K562 (cell line): Measurements from ENCODE around the gene CCNY.

ENCODE experiments used
- BMI1 ChIP-seq: fragments of 150-350 bp; IDR thresholded peaks from 2 replicates; pipeline ENCODE4 v1.6.1; 2014; ENCODE audit warnings: low read length
- POLR2A ChIP-seq: fragments of 450-650 bp; conservative IDR thresholded peaks from 2 replicates; pipeline ENCODE4 v1.6.1; 2016
- RHOXF2B ChIP-seq: fragments of 250-450 bp; sonication (Bioruptor Pico); conservative IDR thresholded peaks from 2 replicates; pipeline ENCODE4 v1.5.1; 2021
- STAT5B ChIP-seq: fragments of 250-450 bp; sonication (Bioruptor Pico); IDR thresholded peaks from 2 replicates; pipeline ENCODE4 v1.8.0; 2021; ENCODE audit warnings: mild to moderate bottlenecking, inconsistent platforms
- TF ChIP-seq, protein P1 (sequence below): fragments of 150-350 bp; conservative IDR thresholded peaks from 2 replicates; pipeline ENCODE4 v1.6.1; 2014; ENCODE audit warnings: low read length

DNA sequence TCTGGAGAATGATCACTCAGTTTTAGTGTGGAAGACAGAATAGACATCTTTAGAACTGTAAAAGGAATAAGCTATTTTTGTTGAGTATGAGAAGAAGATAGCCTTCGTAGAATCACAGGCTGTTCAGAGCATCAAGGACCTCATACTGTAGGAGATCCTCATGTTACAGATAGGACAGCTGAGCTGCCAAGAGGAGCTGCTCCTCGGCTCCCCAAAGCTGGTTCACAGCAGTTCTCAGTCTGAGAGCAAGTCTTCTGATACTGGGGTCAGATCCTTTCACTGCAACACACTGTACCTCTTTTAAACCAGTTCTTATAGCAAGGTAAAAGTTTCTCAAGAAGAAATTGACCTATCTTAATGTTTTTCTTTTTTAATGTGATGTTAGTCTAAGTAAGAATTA is 17.1 kb downstream of the CCNY start:
- TF ChIP-seq STAT5B (CRISPR knock-in tag) (no peak), BMI1 (no peak), POLR2A (no peak), RHOXF2B (CRISPR knock-in tag) (no peak)
- TF ChIP-seq, protein P1, sequence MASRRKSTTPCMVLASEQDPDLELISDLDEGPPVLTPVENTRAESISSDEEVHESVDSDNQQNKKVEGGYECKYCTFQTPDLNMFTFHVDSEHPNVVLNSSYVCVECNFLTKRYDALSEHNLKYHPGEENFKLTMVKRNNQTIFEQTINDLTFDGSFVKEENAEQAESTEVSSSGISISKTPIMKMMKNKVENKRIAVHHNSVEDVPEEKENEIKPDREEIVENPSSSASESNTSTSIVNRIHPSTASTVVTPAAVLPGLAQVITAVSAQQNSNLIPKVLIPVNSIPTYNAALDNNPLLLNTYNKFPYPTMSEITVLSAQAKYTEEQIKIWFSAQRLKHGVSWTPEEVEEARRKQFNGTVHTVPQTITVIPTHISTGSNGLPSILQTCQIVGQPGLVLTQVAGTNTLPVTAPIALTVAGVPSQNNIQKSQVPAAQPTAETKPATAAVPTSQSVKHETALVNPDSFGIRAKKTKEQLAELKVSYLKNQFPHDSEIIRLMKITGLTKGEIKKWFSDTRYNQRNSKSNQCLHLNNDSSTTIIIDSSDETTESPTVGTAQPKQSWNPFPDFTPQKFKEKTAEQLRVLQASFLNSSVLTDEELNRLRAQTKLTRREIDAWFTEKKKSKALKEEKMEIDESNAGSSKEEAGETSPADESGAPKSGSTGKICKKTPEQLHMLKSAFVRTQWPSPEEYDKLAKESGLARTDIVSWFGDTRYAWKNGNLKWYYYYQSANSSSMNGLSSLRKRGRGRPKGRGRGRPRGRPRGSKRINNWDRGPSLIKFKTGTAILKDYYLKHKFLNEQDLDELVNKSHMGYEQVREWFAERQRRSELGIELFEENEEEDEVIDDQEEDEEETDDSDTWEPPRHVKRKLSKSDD = no peak
